Activated CD4-positive, alpha-beta T cell treated with anti-CD3 and anti-CD28 coated beads, Interleukin-2, amount 50 U/mL, for 1 hour (primary cell): ENCODE results near the gene RGS7BP.
"Not testable (repeated sequence)": the region's sequence is repeated elsewhere in the genome, so short reads cannot be mapped to it uniquely, and the experiment has no call there.

Experiments
- DNase-seq: peaks from one replicate; pipeline ENCODE4 v3.0.0-alpha.2; 2020

The RGS7BP gene

DNA sequence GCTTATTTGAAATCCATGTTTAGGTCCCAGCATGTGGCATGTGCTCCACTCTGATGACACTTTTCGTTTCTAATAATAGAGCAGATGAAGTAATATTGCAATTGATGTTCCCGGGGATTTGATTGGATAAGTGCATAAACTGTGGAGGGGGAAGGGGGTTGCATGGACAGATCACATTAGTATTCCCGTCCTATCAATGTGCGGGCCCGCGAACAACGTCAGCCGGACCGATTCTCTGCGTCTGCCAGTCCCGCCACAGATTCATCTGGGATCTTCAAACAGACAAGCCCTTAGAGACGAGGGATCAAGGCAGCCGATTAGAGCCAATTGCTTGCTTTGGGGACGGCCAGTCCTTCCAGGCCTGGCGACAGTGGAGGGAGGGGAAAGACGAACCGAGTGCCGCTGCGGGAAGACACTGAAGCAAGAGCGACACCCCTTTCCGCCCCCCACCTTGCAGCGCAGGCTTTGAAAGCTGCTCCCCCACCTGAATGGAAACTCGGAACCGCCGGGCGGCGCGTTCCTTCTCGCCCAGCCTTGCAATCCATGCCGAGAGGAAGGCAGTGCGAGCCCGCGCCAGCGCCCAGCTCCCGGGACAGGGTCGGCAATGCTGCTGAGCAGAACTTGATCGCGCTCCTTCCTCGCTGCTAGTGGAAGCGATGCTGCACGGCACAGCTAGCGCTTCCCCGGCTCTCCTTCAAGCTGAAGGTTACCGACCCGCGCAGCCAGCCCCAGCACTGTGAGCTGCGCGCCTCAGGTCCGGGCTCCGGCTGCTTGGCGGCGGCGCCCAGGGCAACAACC lies at the start of gene RGS7BP:
TSS of gene RGS7BP (plus strand) at position 247 of the 798 bp plus-strand sequence. CDS start 610 bp downstream, outside the sequence.
- DNase-seq = no peak

DNA sequence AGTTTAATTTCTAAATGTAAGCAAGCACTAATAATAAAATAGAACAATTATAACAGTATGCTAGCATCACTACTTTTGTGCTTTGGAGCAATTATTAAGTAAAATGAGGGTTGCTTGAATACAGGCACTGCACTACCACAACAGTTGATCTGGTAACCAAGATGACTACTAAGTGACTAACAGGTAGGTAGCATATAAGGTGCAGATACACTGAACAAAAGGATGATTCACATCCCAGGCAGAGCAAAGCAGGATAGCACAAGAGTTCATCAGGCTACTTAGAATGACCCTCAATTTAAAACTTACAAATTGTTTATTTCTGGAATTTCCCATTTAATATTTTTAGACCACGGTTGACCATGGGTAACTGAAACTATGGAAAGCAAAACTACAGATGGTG lies 48.0 kb upstream of the RGS7BP start:
- no peak for DNase-seq

DNA sequence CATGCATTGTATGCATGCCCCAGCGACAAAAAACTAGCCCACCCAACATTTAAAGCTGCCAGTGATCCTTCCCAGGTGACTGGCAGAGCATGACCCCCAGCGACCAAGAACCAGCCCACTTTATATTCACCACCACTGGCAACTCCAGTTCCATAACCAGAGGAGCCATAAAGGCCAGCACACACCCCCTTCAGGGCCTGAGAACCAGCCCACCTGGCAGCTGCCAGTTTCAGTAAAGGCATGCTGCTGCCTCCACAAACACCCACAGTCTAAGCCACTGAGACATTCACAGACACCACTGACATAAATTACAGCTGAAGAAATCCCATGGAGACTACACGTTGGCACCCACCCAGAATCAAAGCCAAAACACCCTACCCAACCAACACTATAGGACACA lies 46.9 kb upstream of the RGS7BP start:
- no peak for DNase-seq

DNA sequence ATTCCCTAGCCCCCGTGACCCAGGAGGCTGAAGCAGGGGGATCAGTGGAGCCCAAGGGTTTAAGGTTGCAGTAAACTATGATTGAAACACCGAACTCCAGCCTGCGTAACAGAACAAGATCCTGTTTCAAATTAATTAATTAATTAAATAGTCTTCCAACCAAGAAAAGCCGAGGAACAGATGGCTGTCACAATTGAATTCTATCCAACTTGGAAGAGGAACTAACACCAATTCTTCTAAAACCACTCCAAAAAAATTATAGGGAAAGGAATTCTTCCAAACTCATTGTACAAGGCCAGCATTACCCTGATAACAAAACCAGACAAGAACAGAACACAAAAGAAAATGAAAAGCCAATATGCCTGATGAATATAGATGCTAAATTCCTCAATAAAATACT lies 43.4 kb upstream of the RGS7BP start:
- no peak for DNase-seq

DNA sequence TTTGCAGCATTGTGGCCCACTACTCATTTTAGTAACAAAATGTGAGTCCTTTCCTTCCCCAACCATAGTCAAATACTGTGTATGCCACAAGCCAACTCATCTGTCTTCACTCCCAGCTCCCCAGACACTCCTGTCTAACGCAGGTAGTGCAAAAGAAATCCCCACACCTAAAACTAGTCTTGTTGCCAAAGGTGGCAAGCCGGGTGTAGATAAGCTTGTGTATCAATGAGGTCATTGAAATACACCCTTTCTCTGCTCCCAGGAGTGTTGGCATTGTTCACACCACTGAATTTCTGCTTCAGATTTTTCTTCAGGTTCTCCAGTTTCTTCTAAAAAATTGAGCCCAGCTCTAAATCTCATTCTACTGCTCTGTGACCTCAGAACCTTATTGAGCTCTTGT lies 19.7 kb upstream of the RGS7BP start:
- DNase-seq = no peak

DNA sequence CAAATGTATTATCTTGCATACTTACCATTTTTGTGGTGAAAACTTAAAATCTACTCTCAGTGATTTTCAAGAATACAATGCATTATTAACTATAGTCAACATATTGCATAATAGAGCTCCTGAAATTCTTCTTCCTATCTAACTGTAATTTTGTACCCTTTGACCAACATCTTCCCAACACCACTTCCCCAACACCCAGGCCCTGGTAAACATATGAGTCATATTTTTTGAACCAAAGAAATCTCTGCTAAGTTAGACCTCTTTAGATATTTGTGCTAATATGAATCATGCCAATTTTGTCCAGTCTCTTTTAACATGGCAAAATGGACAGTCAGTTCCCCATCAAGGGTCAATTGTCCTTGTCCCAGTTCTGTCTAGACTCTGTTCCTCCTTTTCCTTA lies 18.5 kb upstream of the RGS7BP start:
- DNase-seq = no peak

DNA sequence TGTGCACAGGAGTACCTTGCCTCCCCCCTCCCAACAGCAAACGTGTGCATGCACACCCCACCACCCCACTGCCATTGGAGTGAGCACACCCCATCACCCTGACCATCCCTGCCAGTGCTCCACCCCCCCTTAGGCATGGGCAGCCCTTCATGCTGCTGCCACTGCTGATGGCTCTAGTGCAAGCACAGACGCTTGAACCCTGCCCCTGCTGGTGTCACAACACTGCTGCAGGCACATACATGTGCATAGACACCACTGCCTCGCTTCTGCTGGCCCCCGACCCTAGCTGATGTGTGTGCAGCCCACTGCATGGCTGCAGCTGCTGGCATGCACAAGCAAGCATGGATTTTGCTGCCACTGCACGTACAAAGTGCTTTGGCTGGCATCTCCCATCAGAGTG lies 16.0 kb upstream of the RGS7BP start:
- DNase-seq = no peak

DNA sequence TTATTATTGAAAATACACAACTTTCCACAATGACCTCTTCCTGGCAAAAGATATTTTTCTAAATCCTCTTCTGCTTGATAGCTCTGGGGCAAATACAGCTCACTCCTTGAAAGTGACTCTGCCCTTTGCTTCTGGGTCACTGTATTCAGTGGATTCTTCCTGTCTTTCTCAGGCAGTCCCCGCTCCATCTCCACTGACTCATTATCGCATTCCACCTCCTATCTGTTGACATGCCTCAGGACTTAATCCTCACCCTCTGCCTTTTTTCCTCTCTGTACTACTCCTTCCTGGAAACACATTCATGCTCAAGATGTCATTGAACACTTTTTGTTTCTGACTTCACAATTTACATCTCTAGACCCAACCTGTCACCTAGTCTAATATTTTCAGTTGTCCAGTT lies 8.4 kb upstream of the RGS7BP start:
- no peak for DNase-seq

DNA sequence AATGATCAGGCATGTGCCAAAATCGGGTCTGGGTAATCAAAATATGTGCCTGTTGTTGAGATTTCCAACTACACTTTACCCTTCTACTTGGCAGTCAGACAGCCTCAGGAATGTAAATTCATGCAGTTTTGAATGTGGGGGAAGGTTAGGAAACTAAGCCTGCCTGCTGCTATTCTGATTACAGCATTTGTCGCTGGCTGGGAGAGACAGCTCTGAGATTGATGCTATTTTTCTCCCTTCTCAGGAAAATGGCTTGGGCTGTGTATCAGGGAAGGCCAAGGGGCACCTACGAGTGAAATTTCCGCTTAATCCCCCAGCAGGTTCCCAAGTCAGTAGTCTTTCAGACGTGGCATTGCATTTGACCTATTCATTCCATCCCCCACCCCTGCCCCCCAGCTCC lies 3.6 kb upstream of the RGS7BP start:
- DNase-seq = no peak

DNA sequence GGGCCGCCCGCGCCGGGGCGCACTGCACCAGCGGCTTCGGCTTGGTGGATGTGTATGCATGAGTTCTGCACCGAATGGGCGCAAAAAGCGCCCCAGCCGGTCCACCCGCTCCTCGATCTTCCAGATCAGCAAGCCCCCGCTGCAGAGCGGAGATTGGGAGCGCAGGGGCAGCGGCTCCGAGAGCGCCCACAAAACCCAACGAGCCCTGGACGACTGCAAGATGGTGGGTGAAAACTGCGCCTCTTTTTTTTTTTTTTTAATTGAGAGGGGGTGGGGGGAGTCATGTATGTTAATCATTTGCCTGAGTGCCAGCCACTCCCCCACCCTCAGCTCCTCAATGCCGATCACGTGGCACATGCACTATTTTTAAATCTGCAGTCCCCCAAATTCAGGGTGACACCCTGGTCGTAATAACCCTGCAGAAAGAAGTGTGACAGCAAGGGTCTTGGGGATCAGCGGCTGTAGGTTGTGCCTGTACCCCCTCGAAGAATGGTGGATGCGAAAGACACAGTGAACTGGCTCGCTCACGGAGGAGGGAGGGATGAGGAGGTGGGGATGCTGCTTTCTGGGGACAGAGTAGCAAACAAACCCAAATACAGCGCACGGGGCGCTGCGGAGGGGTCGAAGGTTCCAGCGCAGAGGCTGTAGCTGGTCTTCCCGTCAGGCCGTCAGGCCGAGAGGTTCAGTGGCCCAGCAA lies 900 bp downstream of the RGS7BP start:
- DNase-seq = no peak

DNA sequence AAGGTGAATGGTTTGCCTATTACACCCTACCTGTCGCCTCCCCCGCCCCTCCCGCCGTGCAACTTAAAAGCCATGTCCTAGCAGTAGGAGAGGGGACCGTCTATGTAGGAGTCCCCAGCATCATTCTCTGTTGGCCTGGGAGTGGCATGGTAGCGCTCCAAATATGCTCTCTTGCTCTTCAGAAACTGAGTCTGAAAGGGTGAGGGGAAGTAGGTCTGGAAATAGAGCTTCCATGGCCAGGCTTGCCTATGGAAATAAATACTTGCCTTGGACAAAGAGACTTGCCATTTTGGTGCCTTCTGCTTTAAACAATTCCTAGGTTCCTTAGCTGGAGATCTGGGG lies 1.4 kb downstream of the RGS7BP start:
- no peak for DNase-seq

DNA sequence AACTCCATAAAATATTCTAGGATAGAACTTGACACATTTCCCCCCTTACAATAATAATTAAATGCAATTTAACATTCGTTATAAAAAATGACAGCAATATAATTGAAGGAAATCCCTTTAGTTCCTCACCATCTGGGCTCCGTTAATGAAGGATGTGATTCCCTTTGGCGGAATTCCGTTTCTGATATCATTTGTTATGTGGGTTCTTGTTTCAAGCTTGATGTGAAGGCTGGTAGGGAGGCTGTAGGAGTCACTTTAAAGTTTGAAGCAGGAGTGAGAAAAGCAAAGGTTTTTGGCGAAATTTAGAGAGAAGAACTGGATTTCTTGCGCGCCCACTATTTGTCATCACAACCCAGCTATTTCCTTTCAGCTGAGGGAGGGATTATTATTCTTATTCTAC lies 4.0 kb downstream of the RGS7BP start:
- no peak for DNase-seq

DNA sequence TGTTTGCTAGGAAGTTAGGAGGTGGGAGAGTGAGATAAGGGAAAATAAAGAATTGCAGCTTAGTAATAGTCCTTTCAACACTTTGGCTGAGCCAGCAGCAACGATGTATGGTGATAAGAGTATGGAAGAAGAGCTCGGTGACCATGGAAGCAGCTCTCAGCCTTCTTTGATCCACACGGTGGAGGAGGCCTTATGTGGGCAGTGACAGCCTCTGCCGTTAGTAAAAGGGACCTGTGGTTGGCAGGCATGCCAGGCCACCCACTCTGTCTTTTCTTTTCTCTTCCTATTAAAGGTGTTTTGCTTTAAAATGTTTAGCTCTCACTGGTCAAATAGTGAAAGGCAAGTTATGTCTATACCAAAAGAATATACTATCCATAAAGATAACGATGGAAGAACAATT lies 7.7 kb downstream of the RGS7BP start:
- no peak for DNase-seq

DNA sequence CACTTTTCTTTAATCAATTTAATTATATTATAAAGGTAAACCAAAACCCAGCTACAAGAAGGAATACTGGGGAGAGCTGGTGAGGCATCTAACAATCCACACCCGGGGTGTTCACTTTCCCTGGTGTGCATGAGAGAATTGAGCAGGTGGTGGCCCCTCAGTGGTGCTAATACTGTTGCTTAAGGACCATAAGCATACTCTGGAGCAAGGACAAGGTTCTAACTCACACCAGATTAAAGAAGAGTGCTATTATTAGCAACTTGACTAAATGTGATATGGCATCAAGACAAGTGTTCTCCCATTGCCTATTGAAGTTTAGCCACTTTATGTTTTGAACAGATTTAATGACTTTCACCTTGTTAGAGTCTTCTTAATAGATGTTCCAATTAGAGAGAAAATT lies 8.8 kb downstream of the RGS7BP start:
- DNase-seq = no peak

DNA sequence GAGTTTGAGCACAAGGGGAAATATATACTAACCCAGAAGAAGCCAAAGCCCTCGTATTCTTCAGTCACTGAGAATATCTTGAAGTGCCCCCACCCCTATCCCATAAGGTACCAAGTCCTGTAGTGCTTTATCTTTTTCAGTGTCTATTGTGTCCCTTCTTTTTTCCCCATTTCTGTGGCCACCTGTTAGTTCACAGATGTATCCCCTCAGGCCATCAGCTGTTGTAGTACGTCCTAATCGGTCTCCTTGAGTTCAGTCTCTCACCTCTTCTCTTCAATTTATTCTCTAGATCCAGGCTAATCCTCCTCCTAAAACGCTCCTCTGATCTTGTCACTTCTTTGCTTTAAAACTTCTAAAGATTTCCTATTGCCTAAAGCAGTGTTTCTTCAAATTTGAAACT lies 10.4 kb downstream of the RGS7BP start:
- no peak for DNase-seq

DNA sequence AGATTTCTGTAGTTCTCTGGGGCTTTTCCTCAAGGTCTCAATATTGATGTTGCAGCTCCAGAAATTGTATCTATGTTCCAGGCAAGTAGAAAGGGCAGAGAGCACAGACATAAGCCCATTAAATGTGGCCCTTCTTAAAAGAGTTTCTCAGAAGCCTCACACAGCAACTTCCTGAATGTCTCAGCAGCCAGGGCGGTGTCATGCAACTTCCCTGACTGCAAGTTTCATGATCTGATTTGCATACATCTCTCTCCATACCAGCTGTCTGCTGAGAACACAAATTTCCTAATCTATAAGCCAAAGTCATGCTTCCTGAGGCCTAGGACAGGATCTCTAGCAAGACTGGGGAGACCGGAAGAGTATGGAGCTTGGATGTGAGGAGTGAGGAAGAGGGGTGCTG lies 13.0 kb downstream of the RGS7BP start:
- DNase-seq = no peak

DNA sequence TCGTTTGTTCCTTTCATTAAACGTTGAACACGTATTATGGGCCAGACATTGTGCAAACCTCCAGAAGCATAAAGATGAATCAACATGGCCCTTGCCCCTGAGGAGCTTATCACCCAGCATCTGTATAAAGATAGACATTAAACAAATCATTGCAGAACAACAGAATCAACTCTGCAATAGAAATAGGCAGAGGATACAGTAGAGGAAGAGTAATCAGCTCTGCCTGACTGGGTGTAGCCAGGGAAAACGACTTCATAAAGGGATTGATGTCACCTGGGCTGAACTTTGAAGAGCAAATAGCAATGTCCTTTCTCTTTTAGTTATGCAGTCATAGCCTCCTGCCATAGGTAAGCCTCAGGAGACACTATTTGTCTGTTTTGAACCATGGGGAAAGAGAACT lies 13.4 kb downstream of the RGS7BP start:
- DNase-seq = no peak

DNA sequence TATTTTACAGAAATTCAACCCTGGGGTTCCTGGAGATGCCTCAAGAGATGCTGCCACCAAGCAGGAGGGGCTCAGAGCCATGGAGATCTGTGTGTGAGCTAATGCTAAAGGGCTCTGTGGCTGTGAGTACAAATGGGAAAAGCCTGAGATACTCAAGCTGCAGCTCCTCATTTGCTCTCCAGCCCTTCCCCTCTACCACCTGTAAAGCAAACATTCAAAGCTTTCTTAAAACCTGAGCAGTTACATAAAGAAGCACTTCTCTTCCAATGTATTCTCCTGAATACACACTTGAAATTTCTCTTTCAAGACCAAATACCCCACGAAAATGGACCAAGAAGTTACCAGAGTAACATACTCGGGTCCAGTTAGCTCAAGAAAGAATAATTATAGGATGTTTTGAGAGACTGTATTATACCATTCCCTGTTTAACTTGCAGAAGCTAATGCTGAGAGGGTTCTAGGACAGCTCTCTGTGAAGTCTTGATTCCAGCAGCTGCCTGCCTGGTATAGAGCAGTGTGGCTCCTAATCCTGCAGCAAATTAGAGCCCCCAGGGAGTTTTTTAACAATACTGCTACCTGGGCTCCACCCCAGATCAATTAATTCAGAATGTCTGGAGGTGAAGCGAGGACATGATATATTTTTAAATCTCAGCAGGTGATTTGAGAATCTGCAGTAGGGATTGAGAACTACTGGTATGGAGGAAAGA lies 21.1 kb downstream of the RGS7BP start:
- DNase-seq = no peak

DNA sequence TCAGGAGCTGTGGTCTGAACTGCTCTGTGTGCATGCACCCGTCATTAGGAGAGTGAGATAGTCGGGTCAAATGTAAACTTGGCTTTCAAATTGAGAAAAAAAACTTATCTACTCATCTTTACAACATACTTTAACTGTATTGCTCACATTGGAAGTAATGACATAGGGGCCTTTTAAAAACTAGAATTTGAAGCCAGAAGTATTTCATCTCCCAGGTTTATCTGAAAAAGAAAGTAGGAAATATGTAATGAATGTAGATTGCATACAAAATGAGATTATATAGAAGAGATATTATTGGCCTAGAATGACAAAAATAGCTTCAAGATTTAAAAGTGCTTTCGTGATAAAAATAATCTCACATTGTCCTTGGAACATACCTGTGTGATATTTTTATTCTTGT lies 24.3 kb downstream of the RGS7BP start:
- no peak for DNase-seq

DNA sequence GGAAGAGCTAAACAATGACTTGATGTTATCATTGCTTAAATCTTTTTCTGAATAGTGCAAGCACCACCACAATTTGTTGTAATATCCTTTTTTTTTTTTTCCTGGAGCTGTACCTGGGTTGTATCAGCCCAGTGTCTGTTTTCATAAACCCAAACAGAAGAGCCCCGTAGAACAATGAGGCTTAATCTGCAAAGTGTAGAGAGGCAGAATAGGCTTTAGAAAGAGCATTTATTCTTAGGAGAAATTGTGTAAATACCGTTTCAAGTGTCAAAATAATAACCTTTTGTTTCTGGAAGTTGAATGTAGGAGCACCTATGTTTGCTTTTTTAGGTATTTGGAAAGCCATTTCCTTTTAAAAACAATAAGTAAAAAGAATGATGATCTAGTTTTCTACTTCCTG lies 26.4 kb downstream of the RGS7BP start:
- no peak for DNase-seq

DNA sequence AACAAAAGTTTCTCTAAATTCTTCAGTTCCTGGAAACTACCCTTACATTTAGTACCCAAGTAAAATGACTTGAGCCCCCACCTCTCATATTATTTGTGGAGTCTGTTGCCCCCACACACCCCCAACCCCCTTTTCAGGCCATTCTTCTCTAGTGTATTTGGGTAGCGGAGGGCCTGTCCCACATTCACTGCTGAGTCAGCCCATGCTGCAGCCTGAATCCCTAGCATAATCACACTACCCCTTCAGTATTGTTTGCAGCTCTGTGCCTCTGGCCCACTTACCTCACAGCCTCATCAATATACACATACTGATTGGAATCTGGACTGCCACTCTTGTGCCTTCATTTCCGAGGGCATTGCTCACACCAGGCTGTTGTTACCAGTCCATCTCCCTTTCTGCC lies 26.8 kb downstream of the RGS7BP start:
- DNase-seq = no peak

DNA sequence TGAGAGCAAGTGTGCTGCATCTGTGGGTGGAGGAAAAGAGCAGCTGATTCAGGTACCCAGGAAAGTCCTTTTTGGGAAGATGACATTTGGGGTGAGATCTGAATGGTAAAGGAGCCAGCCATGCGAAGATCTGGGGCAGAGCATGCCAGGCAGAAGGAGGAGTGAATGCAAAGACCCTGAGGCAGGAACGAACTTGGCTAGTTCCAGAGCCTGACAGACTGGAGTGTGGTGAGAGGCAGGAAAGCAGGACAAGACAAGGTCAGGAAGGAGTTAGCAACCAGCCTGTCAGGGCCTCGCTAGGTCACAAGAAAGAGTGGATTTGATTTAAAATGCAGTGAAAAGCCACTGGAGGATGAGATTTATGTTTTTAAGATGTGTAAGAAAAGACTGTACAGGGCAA lies 28.2 kb downstream of the RGS7BP start:
- no peak for DNase-seq

DNA sequence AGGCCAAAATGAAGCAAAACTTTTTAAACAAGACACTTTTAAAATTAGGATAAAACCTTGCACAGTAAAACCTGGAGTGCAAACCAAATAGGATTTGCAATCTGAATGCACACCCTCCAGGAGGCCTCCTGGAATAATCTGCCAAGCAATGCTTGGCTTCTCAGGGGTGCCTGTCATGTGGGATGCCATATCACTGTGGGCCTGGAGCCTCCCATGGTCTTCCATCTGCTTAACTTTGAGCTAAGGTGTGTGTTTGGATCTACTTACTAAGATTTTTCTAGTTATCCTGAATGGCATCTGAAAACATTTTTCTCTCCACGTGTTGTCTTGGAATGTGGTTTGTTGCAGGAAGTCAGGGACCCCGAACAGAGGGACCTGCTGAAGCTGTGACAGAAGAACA lies 52.1 kb downstream of the RGS7BP start:
- DNase-seq = no peak

DNA sequence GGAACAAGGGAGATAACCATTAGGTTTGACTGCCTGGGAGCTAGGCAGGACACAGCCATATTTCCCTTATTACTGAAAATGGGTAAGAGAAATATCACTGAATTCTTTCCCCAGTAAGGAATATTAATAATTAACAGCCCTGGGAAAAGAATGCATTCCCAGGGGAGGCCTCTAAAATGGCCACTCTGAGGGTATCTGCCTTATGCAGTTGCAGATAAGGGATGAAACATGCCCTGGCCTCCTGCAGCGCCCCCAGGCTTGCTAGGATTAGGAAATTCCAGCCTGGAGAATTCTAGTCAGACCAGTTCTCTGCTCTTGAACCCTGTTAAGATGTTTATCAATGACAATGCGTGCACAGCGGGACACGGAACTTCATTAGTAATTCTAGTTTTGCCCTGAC lies 52.8 kb downstream of the RGS7BP start:
- DNase-seq = not testable (repeated sequence)
